Measurements from ENCODE around the gene DEPDC5. TPM values are rescaled to one million over a fixed set of nuclear protein-coding genes. Genes with fewer than 3 reads are reported as not detected.
A peak's percentile ranks its signal among the peaks of the same experiment; 100 is the strongest.

The DEPDC5 gene
- total RNA-seq, 6 experiments from 2014 or later, result 9.7 to 14.3 (median 12.5) TPM

DNA sequence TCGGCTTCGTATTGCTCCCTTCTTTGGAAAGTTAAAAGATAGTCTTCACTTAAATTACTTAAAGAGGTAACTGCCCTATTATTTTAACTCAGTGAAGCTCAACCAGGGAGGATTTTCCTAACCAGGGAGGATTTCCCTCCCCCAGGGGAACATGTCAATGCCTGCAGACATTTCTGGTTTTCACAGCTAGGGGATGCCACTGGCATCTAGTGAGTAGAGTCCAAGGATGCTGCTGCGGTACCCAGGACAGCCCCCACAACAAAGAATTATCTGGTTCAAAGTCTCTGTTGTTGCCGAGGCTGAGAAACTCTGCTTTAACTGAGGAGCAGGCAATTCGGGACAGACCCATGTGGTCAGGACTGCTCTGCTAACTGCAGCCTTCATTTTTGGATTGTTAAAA lies 82.2 kb downstream of the DEPDC5 start:
- no peaks in the 10 kb centered on the region for H3K9me3 Mint-ChIP-seq
- H3K36me3 Mint-ChIP-seq (ENCODE audit: low read depth), result peaks cover 18% of the 10 kb centered on the region
- no peak overlapping the region for H3K27ac Mint-ChIP-seq

GRCh38 chr22:31838917-31839316 lies 85.1 kb downstream of the DEPDC5 start:
- Mint-ChIP-seq H3K36me3 (ENCODE audit: low read depth) (peaks cover 24% of the 10 kb centered on the region), H3K27me3 (ENCODE audit: insufficient read depth) (no peaks in the 10 kb centered on the region; the same call in 1 of the 2 replicates), H3K27ac (no peak overlapping the region), H3K9me3 (no peaks in the 10 kb centered on the region), H3K4me3 (no peak overlapping the region), H3K4me1 (ENCODE audit: low read depth) (no peaks in the 10 kb centered on the region)
- no peak for TF ChIP-seq CTCF (IDR thresholded peaks at IDR 0.05)
- DNase-seq, result no peak

More for the DNA sequence above, 82.2 kb downstream of the DEPDC5 start:
- TF ChIP-seq CTCF (IDR thresholded peaks at IDR 0.05), result 0 out of 2 replicates have a peak, but pooled peaks have one; percentile 21
- Mint-ChIP-seq H3K4me3 (no peak overlapping the region), H3K27me3 (ENCODE audit: insufficient read depth) (peaks cover 1% of the 10 kb centered on the region; the same call in 1 of the 2 replicates), H3K4me1 (ENCODE audit: low read depth) (peaks cover 6% of the 10 kb centered on the region)
- DNase-seq, result no peak

GRCh38 chr22:31839986-31840385 lies 86.2 kb downstream of the DEPDC5 start:
- no peak overlapping the region for H3K4me3 Mint-ChIP-seq
- H3K27ac Mint-ChIP-seq, result no peak overlapping the region
- H3K36me3 Mint-ChIP-seq (ENCODE audit: low read depth), result peaks cover 20% of the 10 kb centered on the region
- no peaks in the 10 kb centered on the region for H3K4me1 Mint-ChIP-seq (ENCODE audit: low read depth)
- H3K9me3 Mint-ChIP-seq, result no peaks in the 10 kb centered on the region
- TF ChIP-seq CTCF (IDR thresholded peaks at IDR 0.05), result no peak
- DNase-seq, result no peak
- H3K27me3 Mint-ChIP-seq (ENCODE audit: insufficient read depth), result no peaks in the 10 kb centered on the region; the same call in 1 of the 2 replicates

DNA sequence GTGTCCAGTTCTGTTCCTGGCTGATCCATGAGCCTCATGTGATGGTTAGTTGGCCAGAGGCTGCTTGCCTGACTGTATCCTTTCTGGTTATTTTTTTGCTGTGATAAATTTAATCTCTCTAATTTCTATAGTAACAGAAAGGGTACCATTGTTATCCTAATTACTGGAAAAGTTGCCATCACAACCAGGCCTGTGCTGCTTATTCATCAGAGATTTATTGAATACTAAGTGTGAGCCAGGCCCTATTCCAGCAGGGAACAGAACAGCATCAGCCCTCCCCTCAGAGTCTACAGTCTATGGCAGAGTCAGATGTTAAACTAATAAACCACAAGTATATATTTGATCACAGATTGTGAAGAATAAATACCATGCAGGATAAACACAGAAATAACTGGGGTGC lies 86.8 kb downstream of the DEPDC5 start:
- no peak overlapping the region for H3K27ac Mint-ChIP-seq
- peaks cover 22% of the 10 kb centered on the region for H3K36me3 Mint-ChIP-seq (ENCODE audit: low read depth)

GRCh38 chr22:31841078-31841827 lies 87.4 kb downstream of the DEPDC5 start:
- H3K36me3 Mint-ChIP-seq (ENCODE audit: low read depth), result peaks cover 29% of the 10 kb centered on the region
- DNase-seq, result no peak

More for the DNA sequence above, 86.8 kb downstream of the DEPDC5 start:
- no peaks in the 10 kb centered on the region for H3K9me3 Mint-ChIP-seq
- peaks cover under 1% of the 10 kb centered on the region; the same call in 1 of the 2 replicates for H3K4me1 Mint-ChIP-seq (ENCODE audit: low read depth)
- DNase-seq, result no peak
- H3K4me3 Mint-ChIP-seq, result no peak overlapping the region
- TF ChIP-seq CTCF (IDR thresholded peaks at IDR 0.05), result no peak
- H3K27me3 Mint-ChIP-seq (ENCODE audit: insufficient read depth), result no peaks in the 10 kb centered on the region; the same call in 1 of the 2 replicates

More at GRCh38 chr22:31841078-31841827, 87.4 kb downstream of the DEPDC5 start:
- Mint-ChIP-seq H3K4me3 (no peak overlapping the region), H3K4me1 (ENCODE audit: low read depth) (peaks cover 7% of the 10 kb centered on the region), H3K9me3 (no peaks in the 10 kb centered on the region), H3K27me3 (ENCODE audit: insufficient read depth) (no peaks in the 10 kb centered on the region; the same call in 1 of the 2 replicates), H3K27ac (no peak overlapping the region)
- no peak for TF ChIP-seq CTCF (IDR thresholded peaks at IDR 0.05)
